Testis (tissue), 2 donors: Measurements from ENCODE around the gene GTPBP4.

Experiments used
- CTCF ChIP-seq, 3 experiments: fragments of 450-650 bp in 2 of 3; fragments of 200-600 bp in 1 of 3; sonication (generic) in 1 of 3; IDR thresholded peaks; one replicate each; pipeline ENCODE4 v1.5.1; 2016 to 2019; ENCODE audit warnings: antibody characterized with exemption in 3 of 3, mild to moderate bottlenecking in 2 of 3, moderate library complexity in 1 of 3
- POLR2A ChIP-seq: fragments of 450-650 bp; IDR thresholded peaks from one replicate; pipeline ENCODE4 v1.6.1; 2017; ENCODE audit warnings: antibody characterized with exemption, mild to moderate bottlenecking, moderate library complexity

GRCh38 chr10:1050554-1050953, 62.3 kb downstream of the GTPBP4 start:
- TF ChIP-seq CTCF (IDR thresholded peaks at IDR 0.05) (no peak), POLR2A (no peak)
